SIG-M5 treated with dmso at 0.1 percent for 504 hours (cell line): Measurements from ENCODE around the gene GLDN.
"Not testable (repeated sequence)": the region's sequence is repeated elsewhere in the genome, so short reads cannot be mapped to it uniquely, and the experiment has no call there.

ENCODE experiments used
- DNase-seq: peaks from one replicate; lab custom pipeline; 2025; ENCODE audit not compliant: unreplicated experiment; lab: John Stamatoyannopoulos, UW

GLDN gene

GRCh38 chr15:51443282-51443914 is 101.9 kb downstream of the GLDN start:
- no peak for DNase-seq

- DNase-seq: no peak
Measured at GRCh38 chr15:51444112-51444511, 102.7 kb downstream of the GLDN start.

GRCh38 chr15:51444807-51445206 is 103.4 kb downstream of the GLDN start:
- DNase-seq: no peak

GRCh38 chr15:51446029-51446744 is 104.7 kb downstream of the GLDN start:
- DNase-seq: not testable (repeated sequence)

GRCh38 chr15:51447855-51448621 is 106.6 kb downstream of the GLDN start:
- DNase-seq: no peak

- DNase-seq: no peak
Measured at GRCh38 chr15:51448622-51449399, 107.4 kb downstream of the GLDN start.

- no peak for DNase-seq
Measured at GRCh38 chr15:51450001-51450400, 108.5 kb downstream of the GLDN start.
